B cell (primary cell): ENCODE data around the gene GRK5.

Experiments
- EZH2 ChIP-seq: IDR thresholded peaks from 2 replicates; pipeline ENCODE4 v1.6.1; 2012; ENCODE audit warnings: borderline replicate concordance, low read depth, mild to moderate bottlenecking, moderate library complexity, low read length; ENCODE audit not compliant: insufficient read depth, poor library complexity, severe bottlenecking
- TF ChIP-seq, protein P1 (sequence below): fragments of 200-600 bp; IDR thresholded peaks from one replicate; pipeline ENCODE4 v1.8.0; 2022; ENCODE audit warnings: antibody characterized with exemption, mild to moderate bottlenecking

DNA sequence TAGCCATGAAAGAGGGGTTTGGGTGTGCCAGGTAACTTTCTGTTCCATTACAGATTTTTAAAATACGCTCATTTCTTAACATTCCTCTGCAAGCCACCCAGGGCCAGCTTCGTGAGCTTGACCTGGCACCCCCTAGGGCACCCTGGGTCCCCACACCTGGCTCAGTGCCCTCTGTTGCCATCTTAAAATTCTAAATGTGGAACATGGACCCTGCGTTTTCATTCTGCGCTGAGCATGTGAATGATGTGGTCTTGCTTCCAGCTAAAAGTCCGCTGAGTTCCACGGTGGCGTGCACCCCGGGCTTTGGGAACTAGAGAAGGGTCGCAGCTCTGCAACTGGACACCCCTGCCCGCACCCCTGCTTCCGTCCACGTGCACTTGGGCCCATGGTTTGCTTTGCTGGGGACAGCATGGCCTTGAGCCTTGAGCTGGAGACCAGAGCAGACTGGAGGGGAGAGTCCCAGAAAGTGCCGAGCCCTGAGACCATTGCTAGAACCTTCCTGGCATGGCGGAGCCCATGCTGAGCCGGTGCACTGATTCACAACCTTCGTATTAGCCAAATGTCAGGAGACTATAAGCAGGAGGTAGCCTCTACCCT lies 244.0 kb downstream of the GRK5 start:
- TF ChIP-seq, protein P1, sequence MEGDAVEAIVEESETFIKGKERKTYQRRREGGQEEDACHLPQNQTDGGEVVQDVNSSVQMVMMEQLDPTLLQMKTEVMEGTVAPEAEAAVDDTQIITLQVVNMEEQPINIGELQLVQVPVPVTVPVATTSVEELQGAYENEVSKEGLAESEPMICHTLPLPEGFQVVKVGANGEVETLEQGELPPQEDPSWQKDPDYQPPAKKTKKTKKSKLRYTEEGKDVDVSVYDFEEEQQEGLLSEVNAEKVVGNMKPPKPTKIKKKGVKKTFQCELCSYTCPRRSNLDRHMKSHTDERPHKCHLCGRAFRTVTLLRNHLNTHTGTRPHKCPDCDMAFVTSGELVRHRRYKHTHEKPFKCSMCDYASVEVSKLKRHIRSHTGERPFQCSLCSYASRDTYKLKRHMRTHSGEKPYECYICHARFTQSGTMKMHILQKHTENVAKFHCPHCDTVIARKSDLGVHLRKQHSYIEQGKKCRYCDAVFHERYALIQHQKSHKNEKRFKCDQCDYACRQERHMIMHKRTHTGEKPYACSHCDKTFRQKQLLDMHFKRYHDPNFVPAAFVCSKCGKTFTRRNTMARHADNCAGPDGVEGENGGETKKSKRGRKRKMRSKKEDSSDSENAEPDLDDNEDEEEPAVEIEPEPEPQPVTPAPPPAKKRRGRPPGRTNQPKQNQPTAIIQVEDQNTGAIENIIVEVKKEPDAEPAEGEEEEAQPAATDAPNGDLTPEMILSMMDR: no peak
- no peak for TF ChIP-seq EZH2
